Psoas muscle (tissue), 8 donors: ENCODE measurements around the gene VTCN1. TPM values are rescaled to one million over a fixed set of nuclear protein-coding genes. Genes with fewer than 3 reads are reported as not detected.

Source experiments
- ATAC-seq, 4 donors: fragments of 200-7000 bp; cut with Tn5 transposase; one replicate each; pipeline ENCODE4 v1.9.1; 2020; ENCODE audit warnings: moderate library complexity in 3 of 4, mild to moderate bottlenecking in 2 of 4
- DNase-seq, 2 donors: peaks; one replicate each; pipeline ENCODE4 v3.0.0-alpha.2; 2020
- H3K27ac ChIP-seq: fragments of 200-600 bp; one replicate; pipeline ENCODE4 v1.8.0; 2022
- H3K27me3 ChIP-seq, 3 donors: fragments of 200-600 bp in 1 of 3; one replicate each; pipeline versions ENCODE4 v1.6.1 to v1.8.0; 2013 to 2022; ENCODE audit warnings: low read length in 2 of 3, mild to moderate bottlenecking in 2 of 3, moderate library complexity in 1 of 3; ENCODE audit not compliant: insufficient read depth in 3 of 3
- H3K36me3 ChIP-seq, 2 donors: fragments of 200-600 bp in 1 of 2; one replicate each; pipeline versions ENCODE4 v1.6.1 to v1.8.0; 2013 to 2022; ENCODE audit warnings: low read depth in 1 of 2, mild to moderate bottlenecking in 1 of 2, moderate library complexity in 1 of 2; ENCODE audit not compliant: insufficient read depth in 1 of 2
- H3K4me1 ChIP-seq: fragments of 200-600 bp; one replicate; pipeline ENCODE4 v1.8.0; 2022
- H3K4me3 ChIP-seq: fragments of 200-600 bp; one replicate; pipeline ENCODE4 v1.8.0; 2022; ENCODE audit warnings: mild to moderate bottlenecking
- H3K9me3 ChIP-seq: fragments of 200-600 bp; one replicate; pipeline ENCODE4 v1.8.0; 2022
- CTCF ChIP-seq: fragments of 200-600 bp; IDR thresholded peaks from one replicate; pipeline ENCODE4 v1.8.0; 2022; ENCODE audit warnings: antibody characterized with exemption
- WGBS, 3 donors: extraction: QIAGEN DNeasy Blood & Tissue Kit; methylation state at CpG; one replicate each; pipeline versions ENCODE4 v1.1.6 to v1.1.7; 2013; 5-methylcytosine and 5-hydroxymethylcytosine counted together
- intact Hi-C, 2 donors: fragments of 100-400 bp; cut with DNase I; formaldehyde crosslinking; loops; one replicate each; pipeline versions ENCODE4 v1.11.0 to v1.14.2; 2022
- polyA plus RNA-seq, 3 donors: library from polyadenylated mRNA; stranded (reverse); fragments of 200-250 nt; gene quantifications; one replicate each; pipeline ENCODE4 v1.2.3, GENCODE V29; 2013
- total RNA-seq, 4 donors: library from RNA; stranded (reverse); fragmentation: NEBNext Ultra II Directional in 2 of 4; extraction: Animal tissue kit (Norgen Biotek cat#: 25700) in 2 of 4; gene quantifications; one replicate each; pipeline versions ENCODE4 v1.2.1 to v1.2.4, GENCODE V29; 2021 to 2023
- donor health status: healthy with polysubstance abuse.
- donor health status: DM: no; HTN: no; CAD: no; lungs with moderate emphysema.
- donor health status: Bipolar disorder and iron deficiency.
- donor health status: healthy.
- donor health status: DM: yes; HTN: yes; CAD: no.
- donor health status: DM: no; HTN: no; CAD: no.
- donor health status: DM: no; HTN: no; CAD: no.
- donor health status: DM: yes; HTN: yes; CAD: no.

VTCN1 gene
- total and polyA plus RNA-seq, 7 donors: 0.03 to 0.22 (median 0.09) TPM; not detected in 4

DNA sequence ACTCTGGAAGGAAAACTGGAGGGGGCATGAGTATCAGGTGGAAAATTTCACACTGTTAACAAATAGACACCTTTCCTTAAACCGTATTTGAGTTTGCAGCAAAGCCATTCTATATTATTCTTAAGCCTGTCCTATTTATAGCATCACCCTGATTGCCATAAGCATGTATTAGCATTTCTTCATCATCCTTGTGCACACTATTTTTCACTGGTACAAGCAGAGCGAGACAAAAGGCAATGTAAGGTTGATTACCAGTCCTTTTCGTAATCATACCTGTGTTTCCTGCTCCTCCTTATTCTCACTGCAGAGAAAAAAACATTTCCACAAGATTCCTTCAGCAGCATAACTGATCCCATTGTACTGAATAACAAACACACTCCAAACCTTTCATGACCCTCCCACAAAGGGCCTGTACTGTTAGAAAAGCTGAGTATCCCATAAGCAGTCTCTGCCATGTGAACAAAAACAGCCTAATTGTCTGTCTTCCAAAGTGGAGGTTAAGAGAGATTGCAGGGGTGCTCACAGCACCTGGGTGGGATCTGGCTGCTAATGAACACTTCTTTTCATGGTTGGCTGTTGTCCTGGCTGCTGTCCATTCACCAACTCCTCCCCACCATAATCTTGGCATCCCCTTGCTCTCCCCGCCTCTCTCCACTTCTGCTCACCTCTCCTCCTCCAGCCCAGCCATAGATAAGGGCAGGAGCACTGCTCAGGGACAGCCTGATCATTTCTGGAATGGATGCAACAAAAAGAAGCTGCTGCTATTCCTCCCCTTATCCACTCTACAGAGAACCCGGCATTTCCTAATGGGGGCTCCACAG, 30.4 kb downstream of the VTCN1 start:
- no peak overlapping the region for H3K4me3 ChIP-seq
- TF ChIP-seq CTCF: no peak
- H3K9me3 ChIP-seq: no peaks in the 10 kb centered on the region
- H3K27ac ChIP-seq: no peak overlapping the region
- H3K27me3 ChIP-seq: no peaks in the 10 kb centered on the region
- intact Hi-C loops: no loop called here
- no peak for DNase-seq
- no peaks in the 10 kb centered on the region for H3K36me3 ChIP-seq
- ATAC-seq: no peak
- WGBS, 3 donors: 86 to 90% (median 88%) methylated on average over 5 of the region's 5 CpGs
- H3K4me1 ChIP-seq: no peaks in the 10 kb centered on the region

DNA sequence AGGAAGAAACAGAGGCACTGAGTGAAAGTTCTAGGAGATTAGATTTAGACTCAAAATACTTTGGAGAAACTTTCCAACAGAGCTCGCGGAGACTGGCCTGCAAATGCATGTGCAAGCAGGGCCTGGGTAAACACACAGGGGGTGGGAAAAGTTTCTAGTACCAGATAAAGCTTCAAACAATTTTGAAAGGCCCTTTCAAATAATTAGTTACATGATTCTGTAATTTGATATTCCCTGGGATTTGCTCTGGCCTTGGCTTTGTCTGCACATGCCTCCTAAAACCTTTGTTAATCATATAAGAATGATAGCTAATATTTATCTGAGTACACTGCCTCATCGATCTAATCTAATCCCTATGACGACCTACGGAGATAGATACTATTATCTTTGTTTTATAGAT, 31.3 kb downstream of the VTCN1 start:
- no peak for TF ChIP-seq CTCF
- ATAC-seq (no peak), DNase-seq (no peak)
- Histone ChIP-seq H3K27ac (no peak overlapping the region), H3K36me3 (no peaks in the 10 kb centered on the region), H3K9me3 (no peaks in the 10 kb centered on the region), H3K4me3 (no peak overlapping the region), H3K27me3 (no peaks in the 10 kb centered on the region), H3K4me1 (no peaks in the 10 kb centered on the region)
- WGBS, 3 donors: 54 to 66% (median 58%) methylated on average over 5 of the region's 5 CpGs
- intact Hi-C loops: no loop called here

GRCh38 chr1:117178756-117179155, 32.0 kb downstream of the VTCN1 start:
- Histone ChIP-seq H3K36me3 (no peaks in the 10 kb centered on the region), H3K4me1 (no peaks in the 10 kb centered on the region), H3K27ac (no peak overlapping the region), H3K9me3 (no peaks in the 10 kb centered on the region), H3K27me3 (no peaks in the 10 kb centered on the region), H3K4me3 (no peak overlapping the region)
- 85 to 87% (median 86%) methylated on average over 5 of the region's 5 CpGs for WGBS, 3 donors
- no peak for TF ChIP-seq CTCF
- intact Hi-C loops: no loop called here
- ATAC-seq (no peak), DNase-seq (no peak)

DNA sequence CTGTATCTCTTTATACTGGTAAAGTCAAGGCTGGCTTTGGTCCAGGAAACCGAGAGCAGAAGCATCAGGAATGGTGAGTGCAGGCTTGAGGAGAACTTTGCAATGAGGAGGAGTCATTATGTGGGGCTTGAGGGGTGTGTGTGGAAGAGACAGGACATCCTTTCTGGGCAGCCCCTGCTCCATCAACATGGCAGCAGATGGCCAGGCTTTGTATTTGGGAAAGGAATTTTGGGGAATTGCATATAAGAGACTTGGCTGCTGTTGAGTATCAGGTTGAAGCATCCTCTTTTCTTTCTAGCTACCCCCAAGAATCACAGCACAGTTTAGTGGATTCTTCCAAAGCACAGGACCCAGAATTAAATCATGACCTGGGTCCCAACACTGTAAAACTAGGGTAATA, 33.4 kb downstream of the VTCN1 start:
- ATAC-seq: no peak
- intact Hi-C loops: no loop called here
- no peaks in the 10 kb centered on the region for H3K9me3 ChIP-seq
- H3K4me1 ChIP-seq: no peaks in the 10 kb centered on the region
- no peak overlapping the region for H3K27ac ChIP-seq
- H3K36me3 ChIP-seq: no peaks in the 10 kb centered on the region
- H3K4me3 ChIP-seq: no peak overlapping the region
- no peaks in the 10 kb centered on the region for H3K27me3 ChIP-seq
- 13 to 33% (median 31%) methylated on average over 1 of the region's 1 CpG for WGBS, 3 donors
- TF ChIP-seq CTCF: no peak
- DNase-seq: no peak

GRCh38 chr1:117176579-117176978, 34.1 kb downstream of the VTCN1 start:
- Histone ChIP-seq H3K4me3 (no peak overlapping the region), H3K36me3 (no peaks in the 10 kb centered on the region), H3K27me3 (no peaks in the 10 kb centered on the region), H3K9me3 (no peaks in the 10 kb centered on the region), H3K27ac (no peak overlapping the region), H3K4me1 (no peaks in the 10 kb centered on the region)
- 77 to 83% (median 80%) methylated on average over 6 of the region's 6 CpGs for WGBS, 3 donors
- no peak for TF ChIP-seq CTCF
- intact Hi-C loops: no loop called here
- ATAC-seq (no peak), DNase-seq (no peak)
